ENCODE results near the gene SULF2.

Gene SULF2

DNA sequence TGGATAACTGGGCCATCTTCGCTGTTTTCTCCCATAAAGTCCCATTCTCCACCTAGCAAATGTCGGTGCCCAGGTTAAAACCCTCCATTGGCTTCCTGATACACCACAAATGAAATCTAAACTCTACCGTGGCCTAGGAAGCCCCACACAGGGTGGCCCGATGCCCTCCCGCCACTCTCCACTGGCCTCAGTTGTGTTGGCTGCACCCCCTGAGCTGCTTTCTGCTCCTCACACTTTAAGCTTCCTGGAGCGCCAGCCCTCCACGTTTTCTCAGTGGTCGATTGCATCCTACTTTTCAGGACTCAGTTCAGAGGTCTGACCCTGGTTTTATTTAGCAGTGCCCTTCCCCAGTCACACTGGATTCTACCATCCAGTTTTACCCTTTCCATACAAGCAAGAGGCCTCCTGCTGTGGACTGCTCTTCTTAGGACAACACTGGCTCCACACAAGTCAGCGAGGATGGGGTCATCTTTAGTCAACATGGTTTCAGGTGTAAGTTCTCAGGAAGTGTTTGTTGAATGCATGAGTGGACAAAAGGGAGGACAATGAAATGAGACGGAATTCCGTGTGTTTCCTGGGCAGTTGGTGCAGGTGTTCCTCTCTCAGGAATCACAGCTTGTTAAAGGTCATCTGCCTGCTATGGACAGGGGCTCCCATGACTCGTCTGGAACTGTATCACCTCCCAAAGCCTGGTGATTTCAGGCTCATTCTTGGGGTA lies 124.1 kb downstream of the SULF2 start:
- no peaks in the 10 kb centered on the region for H3K4me1 ChIP-seq
- TF ChIP-seq CTCF (IDR thresholded peaks at IDR 0.05; ENCODE audit: low read depth, low read length), result no peak
- no peaks in the 10 kb centered on the region for H3K9me3 ChIP-seq
- H3K4me3 ChIP-seq (ENCODE audit: low read depth, low read length), result no peak overlapping the region
- no peaks in the 10 kb centered on the region for H3K27me3 ChIP-seq
- peaks cover 49% of the 10 kb centered on the region for H3K36me3 ChIP-seq
- no peak for DNase-seq

DNA sequence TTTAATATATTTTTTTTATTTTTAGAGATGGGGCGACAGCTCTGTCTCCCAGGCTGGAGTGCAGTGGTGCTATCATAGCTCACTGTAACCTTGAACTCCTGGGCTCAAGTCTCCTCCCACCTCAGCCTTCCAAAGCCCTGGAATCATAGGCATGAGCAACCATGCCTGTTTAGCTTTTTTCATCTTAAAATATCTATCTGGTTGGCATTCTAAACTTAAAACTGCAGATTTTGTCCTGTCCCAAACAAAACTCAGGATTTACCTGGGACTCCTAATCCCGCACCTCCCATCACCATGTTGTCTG lies 124.7 kb downstream of the SULF2 start:
- no peak for DNase-seq
- TF ChIP-seq CTCF (IDR thresholded peaks at IDR 0.05; ENCODE audit: low read depth, low read length), result no peak
- Histone ChIP-seq H3K36me3 (peaks cover 48% of the 10 kb centered on the region), H3K27me3 (no peaks in the 10 kb centered on the region), H3K9me3 (no peaks in the 10 kb centered on the region), H3K4me3 (ENCODE audit: low read depth, low read length) (no peak overlapping the region), H3K4me1 (no peaks in the 10 kb centered on the region)

GRCh38 chr20:47659904-47660601 lies 125.2 kb downstream of the SULF2 start:
- Histone ChIP-seq H3K36me3 (peaks cover 44% of the 10 kb centered on the region), H3K4me3 (ENCODE audit: low read depth, low read length) (no peak overlapping the region), H3K4me1 (no peaks in the 10 kb centered on the region), H3K9me3 (no peaks in the 10 kb centered on the region), H3K27me3 (no peaks in the 10 kb centered on the region)
- no peak for TF ChIP-seq CTCF (IDR thresholded peaks at IDR 0.05; ENCODE audit: low read depth, low read length)
- no peak for DNase-seq

DNA sequence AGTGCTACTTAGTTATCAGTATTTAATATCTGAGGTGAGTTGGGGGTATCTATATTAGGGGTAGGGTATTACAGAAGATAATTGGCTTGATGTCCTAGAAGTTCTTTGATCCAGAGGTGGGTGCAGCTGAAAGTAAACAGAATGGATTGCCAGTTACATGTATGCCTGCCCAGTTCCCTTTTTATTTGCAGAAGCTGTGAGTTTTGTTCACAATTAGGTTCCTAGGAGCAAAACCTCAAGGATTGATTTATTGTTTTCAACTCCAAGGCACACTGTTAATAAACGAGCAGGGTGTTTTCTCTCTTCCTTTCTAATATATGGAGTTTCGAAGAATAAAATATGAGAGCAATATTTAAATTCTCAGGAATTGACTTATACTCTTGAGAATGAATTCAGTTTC lies 129.0 kb downstream of the SULF2 start:
- H3K27me3 ChIP-seq, result no peaks in the 10 kb centered on the region
- no peak for DNase-seq
- no peak overlapping the region for H3K4me3 ChIP-seq (ENCODE audit: low read depth, low read length)
- no peaks in the 10 kb centered on the region for H3K9me3 ChIP-seq
- H3K4me1 ChIP-seq, result no peaks in the 10 kb centered on the region
- TF ChIP-seq CTCF (IDR thresholded peaks at IDR 0.05; ENCODE audit: low read depth, low read length), result no peak
- H3K36me3 ChIP-seq, result peaks cover 44% of the 10 kb centered on the region

GRCh38 chr20:47655635-47656034 lies 129.6 kb downstream of the SULF2 start:
- TF ChIP-seq CTCF (IDR thresholded peaks at IDR 0.05; ENCODE audit: low read depth, low read length), result no peak
- Histone ChIP-seq H3K4me1 (no peaks in the 10 kb centered on the region), H3K9me3 (no peaks in the 10 kb centered on the region), H3K36me3 (peaks cover 43% of the 10 kb centered on the region), H3K27me3 (no peaks in the 10 kb centered on the region), H3K4me3 (ENCODE audit: low read depth, low read length) (no peak overlapping the region)
- no peak for DNase-seq

- Histone ChIP-seq H3K4me1 (no peaks in the 10 kb centered on the region), H3K27me3 (no peaks in the 10 kb centered on the region), H3K9me3 (no peaks in the 10 kb centered on the region), H3K4me3 (ENCODE audit: low read depth, low read length) (no peak overlapping the region), H3K36me3 (peaks cover 40% of the 10 kb centered on the region)
- no peak for DNase-seq
- no peak for TF ChIP-seq CTCF (IDR thresholded peaks at IDR 0.05; ENCODE audit: low read depth, low read length)
Measured at GRCh38 chr20:47654370-47654769, 130.9 kb downstream of the SULF2 start.

Measured in BE2C (cell line).